SK-N-SH treated with all-trans-retinoic acid at 6 μM for 48 hours (cell line): ENCODE results near the gene ZNF469.

Experiments used
- TOX ChIP-seq: fragments of 250-450 bp; sonication (Bioruptor Pico); IDR thresholded peaks from 2 replicates; pipeline ENCODE4 v1.8.0; 2021; ENCODE audit warnings: mild to moderate bottlenecking, moderate library complexity, borderline replicate concordance
- TF ChIP-seq, protein P1 (sequence below): fragments of 250-450 bp; sonication (Bioruptor Pico); IDR thresholded peaks from 2 replicates; pipeline ENCODE4 v1.8.0; 2021; ENCODE audit warnings: low read depth, mild to moderate bottlenecking, moderate library complexity, borderline replicate concordance

DNA sequence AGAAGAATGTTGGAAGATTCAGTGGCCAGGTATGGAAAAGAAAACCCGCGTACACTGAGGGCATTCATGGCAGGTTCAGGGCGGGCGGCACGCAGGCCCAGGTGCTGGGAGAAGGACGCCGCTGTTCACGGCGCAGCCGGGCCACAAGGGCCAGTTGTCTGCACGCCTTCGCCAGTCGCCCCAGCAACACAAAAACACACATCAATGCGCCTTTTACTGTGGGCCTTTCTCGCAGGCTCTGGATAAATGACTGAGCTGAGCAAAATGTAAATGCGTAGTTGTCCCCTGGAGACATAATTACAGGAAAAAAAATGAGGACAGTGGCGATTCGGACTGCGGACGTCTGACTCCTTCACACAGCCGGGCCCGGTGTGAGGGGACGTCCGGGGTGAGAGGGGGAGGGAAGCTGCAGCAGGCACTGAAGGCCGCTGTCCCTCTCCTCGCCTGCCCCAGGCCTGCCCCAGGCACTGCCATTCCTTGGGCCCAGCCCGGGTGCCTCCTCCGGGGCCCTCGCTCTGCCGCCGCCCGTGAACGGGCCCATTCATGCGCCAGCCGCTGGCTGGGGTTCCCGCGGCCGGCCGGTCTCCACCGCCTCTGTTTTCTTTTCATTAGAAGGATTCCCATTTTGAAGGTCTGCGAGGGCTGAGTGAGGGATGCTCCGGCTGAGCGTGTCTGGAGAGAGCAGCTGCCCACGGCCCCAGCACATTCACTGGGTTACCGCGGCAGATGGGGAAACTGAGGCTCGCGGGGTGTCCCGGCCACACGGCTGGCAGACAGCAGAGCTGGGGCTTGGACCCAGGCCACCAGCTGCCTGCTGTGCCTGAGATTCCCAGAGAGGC is 6.5 kb upstream of the ZNF469 start:
- TF ChIP-seq TOX (CRISPR knock-in tag), result no peak
- TF ChIP-seq, protein P1, sequence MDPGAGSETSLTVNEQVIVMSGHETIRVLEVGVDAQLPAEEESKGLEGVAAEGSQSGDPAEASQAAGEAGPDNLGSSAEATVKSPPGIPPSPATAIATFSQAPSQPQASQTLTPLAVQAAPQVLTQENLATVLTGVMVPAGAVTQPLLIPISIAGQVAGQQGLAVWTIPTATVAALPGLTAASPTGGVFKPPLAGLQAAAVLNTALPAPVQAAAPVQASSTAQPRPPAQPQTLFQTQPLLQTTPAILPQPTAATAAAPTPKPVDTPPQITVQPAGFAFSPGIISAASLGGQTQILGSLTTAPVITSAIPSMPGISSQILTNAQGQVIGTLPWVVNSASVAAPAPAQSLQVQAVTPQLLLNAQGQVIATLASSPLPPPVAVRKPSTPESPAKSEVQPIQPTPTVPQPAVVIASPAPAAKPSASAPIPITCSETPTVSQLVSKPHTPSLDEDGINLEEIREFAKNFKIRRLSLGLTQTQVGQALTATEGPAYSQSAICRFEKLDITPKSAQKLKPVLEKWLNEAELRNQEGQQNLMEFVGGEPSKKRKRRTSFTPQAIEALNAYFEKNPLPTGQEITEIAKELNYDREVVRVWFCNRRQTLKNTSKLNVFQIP (CRISPR knock-in tag), result no peak
